WI38 (cell line): ENCODE results near the gene PER3.

Experiments used
- H3K4me3 ChIP-seq: 2 replicates; pipeline ENCODE4 v1.5.1; 2011; ENCODE audit warnings: low read depth, mild to moderate bottlenecking, control low read depth, low read length
- CTCF ChIP-seq: IDR thresholded peaks from 2 replicates; pipeline ENCODE4 v1.5.1; 2012; ENCODE audit warnings: low read depth, mild to moderate bottlenecking, control low read depth, low read length

Gene PER3

GRCh38 chr1:7859406-7859805 lies 75.3 kb downstream of the PER3 start:
- no peak for TF ChIP-seq CTCF
- no peak overlapping the region for H3K4me3 ChIP-seq

- TF ChIP-seq CTCF = no peak
Observed at GRCh38 chr1:7860130-7860529, 76.0 kb downstream of the PER3 start.

GRCh38 chr1:7861452-7861851 lies 77.4 kb downstream of the PER3 start:
- H3K4me3 ChIP-seq = no peak overlapping the region
- no peak for TF ChIP-seq CTCF

More at GRCh38 chr1:7860130-7860529, 76.0 kb downstream of the PER3 start:
- no peak overlapping the region for H3K4me3 ChIP-seq

GRCh38 chr1:7862211-7863060 lies 78.3 kb downstream of the PER3 start:
- H3K4me3 ChIP-seq = no peak overlapping the region
- TF ChIP-seq CTCF = no peak

- H3K4me3 ChIP-seq = no peak overlapping the region
- no peak for TF ChIP-seq CTCF
Observed at GRCh38 chr1:7863756-7864328, 79.8 kb downstream of the PER3 start.

- H3K4me3 ChIP-seq = no peak overlapping the region
- no peak for TF ChIP-seq CTCF
Observed at GRCh38 chr1:7865978-7866377, 81.9 kb downstream of the PER3 start.

- no peak for TF ChIP-seq CTCF
- H3K4me3 ChIP-seq = no peak overlapping the region
Observed at GRCh38 chr1:7868070-7868780, 84.1 kb downstream of the PER3 start.
